Keratinocyte (primary cell): ENCODE data around the gene CXCL1.

Source experiments
- EZH2 ChIP-seq: IDR thresholded peaks from one replicate; pipeline ENCODE4 v1.6.1; 2012; ENCODE audit warnings: inconsistent platforms, mild to moderate bottlenecking, low read length, moderate library complexity
- TF ChIP-seq, protein P1 (sequence below), 3 experiments: IDR thresholded peaks in 1 of 3; conservative IDR thresholded peaks in 1 of 3; optimal IDR thresholded peaks in 1 of 3; 2 replicates in 2 of 3; 3 replicates in 1 of 3; pipeline versions ENCODE3 to v1.5.1; 2011; ENCODE audit warnings: low read length in 3 of 3, mild to moderate bottlenecking in 3 of 3, moderate library complexity in 2 of 3, control low read depth in 1 of 3, inconsistent platforms in 1 of 3; ENCODE audit not compliant: insufficient read depth in 2 of 3; ENCODE audit errors: extremely low read depth in 1 of 3

DNA sequence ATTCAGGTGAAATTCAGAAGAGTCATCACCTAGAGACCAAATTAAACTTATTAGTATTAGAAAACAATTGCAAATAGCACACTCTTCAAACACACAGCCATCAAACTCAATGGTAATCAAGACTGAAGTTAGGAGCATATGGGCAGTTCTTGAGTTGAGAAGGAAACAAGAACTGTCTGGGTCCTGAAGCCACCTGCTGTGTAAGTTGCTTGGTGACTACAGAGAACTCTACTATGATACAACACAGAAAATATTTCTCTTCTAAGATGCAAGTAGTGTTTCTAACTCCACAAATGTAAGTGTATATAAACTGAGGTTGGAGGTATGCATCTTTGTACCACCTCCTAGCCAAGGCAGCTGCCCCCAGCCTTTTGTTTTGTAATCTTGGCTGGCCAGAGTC is 16.4 kb upstream of the CXCL1 start:
- TF ChIP-seq, protein P1, sequence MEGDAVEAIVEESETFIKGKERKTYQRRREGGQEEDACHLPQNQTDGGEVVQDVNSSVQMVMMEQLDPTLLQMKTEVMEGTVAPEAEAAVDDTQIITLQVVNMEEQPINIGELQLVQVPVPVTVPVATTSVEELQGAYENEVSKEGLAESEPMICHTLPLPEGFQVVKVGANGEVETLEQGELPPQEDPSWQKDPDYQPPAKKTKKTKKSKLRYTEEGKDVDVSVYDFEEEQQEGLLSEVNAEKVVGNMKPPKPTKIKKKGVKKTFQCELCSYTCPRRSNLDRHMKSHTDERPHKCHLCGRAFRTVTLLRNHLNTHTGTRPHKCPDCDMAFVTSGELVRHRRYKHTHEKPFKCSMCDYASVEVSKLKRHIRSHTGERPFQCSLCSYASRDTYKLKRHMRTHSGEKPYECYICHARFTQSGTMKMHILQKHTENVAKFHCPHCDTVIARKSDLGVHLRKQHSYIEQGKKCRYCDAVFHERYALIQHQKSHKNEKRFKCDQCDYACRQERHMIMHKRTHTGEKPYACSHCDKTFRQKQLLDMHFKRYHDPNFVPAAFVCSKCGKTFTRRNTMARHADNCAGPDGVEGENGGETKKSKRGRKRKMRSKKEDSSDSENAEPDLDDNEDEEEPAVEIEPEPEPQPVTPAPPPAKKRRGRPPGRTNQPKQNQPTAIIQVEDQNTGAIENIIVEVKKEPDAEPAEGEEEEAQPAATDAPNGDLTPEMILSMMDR (optimal IDR thresholded peaks at IDR 0.05 in 1 of 3, IDR thresholded peaks at IDR 0.05 in 1 of 3, conservative IDR thresholded peaks at IDR 0.05 in 1 of 3; ENCODE audit: extremely low read depth in 1 of 3, insufficient read depth in 2 of 3, low read length in 3 of 3): no peak
- TF ChIP-seq EZH2: no peak
